Measurements from ENCODE around the gene MT1M. TPM values are rescaled to one million over a fixed set of nuclear protein-coding genes. Genes with fewer than 3 reads are reported as not detected.
A peak's percentile ranks its signal among the peaks of the same experiment; 100 is the strongest.

The MT1M gene
- total RNA-seq, 1 donor from 2014 or later = not detected

DNA sequence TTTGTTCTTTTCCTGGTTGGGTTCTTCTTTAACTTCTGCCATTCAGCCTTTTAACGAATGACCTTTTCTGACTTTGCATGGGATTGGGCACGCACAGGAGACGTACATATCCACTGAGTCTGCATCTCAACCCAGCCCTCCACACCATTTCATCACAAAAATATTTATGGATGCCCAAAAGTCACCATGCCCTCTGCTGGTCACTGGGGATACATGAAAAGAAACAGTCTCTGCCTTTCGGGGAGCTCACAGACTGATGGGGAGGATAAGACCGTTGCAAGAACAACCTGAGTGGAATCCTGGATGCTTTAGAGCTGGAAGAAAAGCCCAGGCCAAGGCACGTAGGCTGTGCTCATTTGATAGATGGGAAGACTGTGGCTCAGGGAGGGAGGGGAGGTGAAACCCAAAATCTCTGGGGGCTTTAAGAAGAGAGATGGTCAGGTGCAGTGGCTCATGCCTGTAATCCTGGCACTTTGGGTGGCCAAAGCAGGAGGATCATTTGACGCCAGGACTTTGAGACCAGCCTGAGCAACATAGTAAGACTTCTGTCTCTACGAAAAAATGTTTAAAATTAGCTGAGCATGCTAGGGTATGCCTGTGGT is 32.0 kb upstream of the MT1M start:
- TF ChIP-seq, protein P1, sequence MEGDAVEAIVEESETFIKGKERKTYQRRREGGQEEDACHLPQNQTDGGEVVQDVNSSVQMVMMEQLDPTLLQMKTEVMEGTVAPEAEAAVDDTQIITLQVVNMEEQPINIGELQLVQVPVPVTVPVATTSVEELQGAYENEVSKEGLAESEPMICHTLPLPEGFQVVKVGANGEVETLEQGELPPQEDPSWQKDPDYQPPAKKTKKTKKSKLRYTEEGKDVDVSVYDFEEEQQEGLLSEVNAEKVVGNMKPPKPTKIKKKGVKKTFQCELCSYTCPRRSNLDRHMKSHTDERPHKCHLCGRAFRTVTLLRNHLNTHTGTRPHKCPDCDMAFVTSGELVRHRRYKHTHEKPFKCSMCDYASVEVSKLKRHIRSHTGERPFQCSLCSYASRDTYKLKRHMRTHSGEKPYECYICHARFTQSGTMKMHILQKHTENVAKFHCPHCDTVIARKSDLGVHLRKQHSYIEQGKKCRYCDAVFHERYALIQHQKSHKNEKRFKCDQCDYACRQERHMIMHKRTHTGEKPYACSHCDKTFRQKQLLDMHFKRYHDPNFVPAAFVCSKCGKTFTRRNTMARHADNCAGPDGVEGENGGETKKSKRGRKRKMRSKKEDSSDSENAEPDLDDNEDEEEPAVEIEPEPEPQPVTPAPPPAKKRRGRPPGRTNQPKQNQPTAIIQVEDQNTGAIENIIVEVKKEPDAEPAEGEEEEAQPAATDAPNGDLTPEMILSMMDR (IDR thresholded peaks at IDR 0.05; ENCODE audit: unreplicated experiment) = peak; percentile 72
- H3K4me3 Mint-ChIP-seq (ENCODE audit: unreplicated experiment) = no peak overlapping the region
- no peak overlapping the region for H3K27ac Mint-ChIP-seq (ENCODE audit: unreplicated experiment)
- DNase-seq (ENCODE audit: low spot score) = peak; percentile 47
- no peaks in the 10 kb centered on the region for H3K36me3 Mint-ChIP-seq (ENCODE audit: low read depth, unreplicated experiment)
- H3K9me3 Mint-ChIP-seq (ENCODE audit: unreplicated experiment) = no peaks in the 10 kb centered on the region
- no peaks in the 10 kb centered on the region for H3K4me1 Mint-ChIP-seq (ENCODE audit: unreplicated experiment)
- peaks cover 12% of the 10 kb centered on the region for H3K27me3 Mint-ChIP-seq (ENCODE audit: unreplicated experiment)

DNA sequence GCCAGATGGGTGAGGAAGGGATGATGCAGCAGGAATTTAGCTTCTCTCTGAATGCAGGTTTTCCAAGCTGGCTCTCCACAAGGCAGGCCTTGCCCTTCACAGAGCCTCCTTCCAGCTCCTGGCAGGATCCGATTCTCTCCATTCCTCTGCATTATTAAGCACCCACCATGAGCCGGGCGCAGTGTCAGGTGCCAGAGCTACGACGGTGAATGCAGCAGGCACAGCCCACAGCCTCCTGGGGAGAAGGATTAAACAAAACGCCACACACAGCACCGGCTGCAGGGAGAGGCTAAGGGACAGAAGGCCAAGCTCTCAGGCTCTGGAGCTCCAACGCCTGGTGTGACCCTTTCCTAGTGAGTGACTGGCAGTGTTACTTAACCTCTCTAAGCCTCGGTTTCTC is 31.1 kb upstream of the MT1M start:
- Mint-ChIP-seq H3K9me3 (ENCODE audit: unreplicated experiment) (no peaks in the 10 kb centered on the region), H3K36me3 (ENCODE audit: low read depth, unreplicated experiment) (no peaks in the 10 kb centered on the region), H3K4me1 (ENCODE audit: unreplicated experiment) (peaks cover under 1% of the 10 kb centered on the region), H3K27ac (ENCODE audit: unreplicated experiment) (no peak overlapping the region), H3K27me3 (ENCODE audit: unreplicated experiment) (peaks cover 12% of the 10 kb centered on the region), H3K4me3 (ENCODE audit: unreplicated experiment) (no peak overlapping the region)
- no peak for DNase-seq (ENCODE audit: low spot score)
- TF ChIP-seq, protein P1 (IDR thresholded peaks at IDR 0.05; ENCODE audit: unreplicated experiment) = no peak

- Mint-ChIP-seq H3K9me3 (ENCODE audit: unreplicated experiment) (no peaks in the 10 kb centered on the region), H3K36me3 (ENCODE audit: low read depth, unreplicated experiment) (no peaks in the 10 kb centered on the region), H3K4me3 (ENCODE audit: unreplicated experiment) (no peak overlapping the region), H3K27ac (ENCODE audit: unreplicated experiment) (no peak overlapping the region), H3K4me1 (ENCODE audit: unreplicated experiment) (peaks cover 19% of the 10 kb centered on the region), H3K27me3 (ENCODE audit: unreplicated experiment) (peaks cover 20% of the 10 kb centered on the region)
- TF ChIP-seq, protein P1 (IDR thresholded peaks at IDR 0.05; ENCODE audit: unreplicated experiment) = no peak
- DNase-seq (ENCODE audit: low spot score) = peak; percentile 40
Observed at GRCh38 chr16:56603589-56603988, 28.9 kb upstream of the MT1M start.

DNA sequence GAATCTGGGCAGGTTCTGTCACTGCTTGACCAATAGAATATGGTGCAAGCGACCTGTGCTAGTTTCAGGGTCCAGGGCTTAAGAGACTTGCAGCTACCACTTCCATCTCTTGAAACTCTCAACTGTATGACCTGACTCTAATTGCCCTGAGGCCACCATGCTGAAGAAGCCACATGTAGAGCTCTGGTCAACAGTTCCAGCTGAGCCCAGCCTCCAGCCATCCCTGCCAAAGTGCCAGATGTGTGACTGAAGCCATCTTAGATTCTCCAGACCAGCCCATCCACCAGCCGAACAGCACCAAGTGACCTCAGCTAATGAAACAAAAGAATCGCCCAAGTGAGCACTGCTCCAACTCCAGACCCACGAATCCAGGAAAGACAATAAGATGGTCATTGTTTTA is 27.5 kb upstream of the MT1M start:
- H3K4me3 Mint-ChIP-seq (ENCODE audit: unreplicated experiment) = no peak overlapping the region
- H3K27ac Mint-ChIP-seq (ENCODE audit: unreplicated experiment) = no peak overlapping the region
- H3K27me3 Mint-ChIP-seq (ENCODE audit: unreplicated experiment) = peaks cover 21% of the 10 kb centered on the region
- H3K4me1 Mint-ChIP-seq (ENCODE audit: unreplicated experiment) = peaks cover 31% of the 10 kb centered on the region
- H3K36me3 Mint-ChIP-seq (ENCODE audit: low read depth, unreplicated experiment) = no peaks in the 10 kb centered on the region
- H3K9me3 Mint-ChIP-seq (ENCODE audit: unreplicated experiment) = no peaks in the 10 kb centered on the region
- TF ChIP-seq, protein P1 (IDR thresholded peaks at IDR 0.05; ENCODE audit: unreplicated experiment) = no peak
- no peak for DNase-seq (ENCODE audit: low spot score)

GRCh38 chr16:56605475-56605874 is 27.0 kb upstream of the MT1M start:
- peaks cover 35% of the 10 kb centered on the region for H3K4me1 Mint-ChIP-seq (ENCODE audit: unreplicated experiment)
- TF ChIP-seq, protein P1 (IDR thresholded peaks at IDR 0.05; ENCODE audit: unreplicated experiment) = no peak
- no peaks in the 10 kb centered on the region for H3K9me3 Mint-ChIP-seq (ENCODE audit: unreplicated experiment)
- peaks cover 21% of the 10 kb centered on the region for H3K27me3 Mint-ChIP-seq (ENCODE audit: unreplicated experiment)
- peak overlapping the region; percentile 38 for H3K4me3 Mint-ChIP-seq (ENCODE audit: unreplicated experiment)
- no peak overlapping the region for H3K27ac Mint-ChIP-seq (ENCODE audit: unreplicated experiment)
- DNase-seq (ENCODE audit: low spot score) = no peak
- H3K36me3 Mint-ChIP-seq (ENCODE audit: low read depth, unreplicated experiment) = no peaks in the 10 kb centered on the region

Measured in endothelial cell (in vitro differentiated cells).